ENCODE results near the gene SPATS2L. TPM values are rescaled to one million over a fixed set of nuclear protein-coding genes. Genes with fewer than 3 reads are reported as not detected.

Gene SPATS2L
- total and polyA plus RNA-seq, 2 of the 13 experiments (the other 11 are each of a cell fraction or from before 2014, with no cell fraction given) = 154 to 212 TPM

DNA sequence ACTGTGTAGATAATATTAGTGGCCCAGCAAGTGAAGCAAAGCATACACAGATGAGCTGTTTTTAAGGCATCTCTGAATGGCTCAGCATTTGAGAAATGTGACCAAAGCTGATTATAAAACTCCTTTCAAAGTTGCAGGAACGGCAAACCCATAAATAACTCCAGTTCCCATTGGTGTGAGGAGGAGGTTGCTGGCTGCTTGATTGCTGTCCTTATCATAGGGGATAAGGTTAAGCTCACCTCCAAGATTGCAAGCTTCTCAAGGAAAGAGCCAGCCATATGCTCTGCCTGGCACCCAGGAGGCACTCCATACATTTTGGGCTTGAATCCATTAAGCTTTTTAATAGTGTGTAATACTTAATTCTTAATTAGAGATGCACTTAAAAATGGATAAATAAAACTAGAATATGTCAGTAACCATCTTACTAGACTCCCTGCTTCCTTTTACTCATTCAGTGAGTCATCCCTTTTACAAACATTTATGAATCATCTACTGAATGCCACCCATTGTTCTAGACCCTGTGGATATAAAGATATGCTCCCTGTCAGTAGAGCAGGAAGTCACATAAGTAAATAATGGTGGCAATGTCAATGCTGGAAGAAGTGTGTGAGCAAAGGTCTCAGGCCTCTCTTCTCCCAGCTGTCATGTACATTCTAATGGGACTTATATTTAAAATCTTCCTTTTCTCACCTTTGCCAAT, 99.3 kb downstream of the SPATS2L start (continued):
- TF ChIP-seq FOXK2 (IDR thresholded peaks at IDR 0.05) (peak; percentile 77), ZNF317 (CRISPR knock-in tag; IDR thresholded peaks at IDR 0.05) (0 out of 2 replicates have a peak, but pooled peaks have one; percentile 74), NCOA2 (CRISPR knock-in tag; IDR thresholded peaks at IDR 0.05) (peak; percentile 94), ZNF616 (CRISPR knock-in tag; IDR thresholded peaks at IDR 0.05; ENCODE audit: low read depth) (no peak), SP1 (IDR thresholded peaks at IDR 0.05) (no peak), SP1 (CRISPR knock-in tag; IDR thresholded peaks at IDR 0.05) (no peak), ZBTB20 (CRISPR knock-in tag; IDR thresholded peaks at IDR 0.05; ENCODE audit: borderline replicate concordance, low read depth) (peak; percentile 83; the same call in 1 of the 2 replicates), KLF16 (CRISPR knock-in tag; IDR thresholded peaks at IDR 0.05) (peak in 1 of 2 experiments; percentile 78; a peak in 2 of 4 replicates), SOX6 (IDR thresholded peaks at IDR 0.05) (no peak), SOX6 (CRISPR knock-in tag; IDR thresholded peaks at IDR 0.05) (peak; percentile 98), HNRNPLL (IDR thresholded peaks at IDR 0.05; ENCODE audit: low read depth, low read length, poor library complexity, severe bottlenecking) (no peak), ZNF652 (CRISPR knock-in tag; IDR thresholded peaks at IDR 0.05; ENCODE audit: borderline replicate concordance, low read depth) (peak; percentile 65; the same call in 1 of the 2 replicates), AKAP8 (CRISPR knock-in tag; IDR thresholded peaks at IDR 0.05) (peak; percentile 38; the same call in 1 of the 2 replicates), ZMYM4 (CRISPR knock-in tag; IDR thresholded peaks at IDR 0.05) (peak; percentile 85), CEBPG (CRISPR knock-in tag; IDR thresholded peaks at IDR 0.05) (peak; percentile 68; the same call in 1 of the 2 replicates), JUND (CRISPR knock-in tag; IDR thresholded peaks at IDR 0.05) (peak; percentile 98), ELF1 (CRISPR knock-in tag; IDR thresholded peaks at IDR 0.05) (peak; percentile 77), BCL6 (CRISPR knock-in tag; IDR thresholded peaks at IDR 0.05) (peak; percentile 74; the same call in 1 of the 2 replicates), CBFB (CRISPR knock-in tag; IDR thresholded peaks at IDR 0.05) (peak; percentile 52; the same call in 1 of the 2 replicates), THAP11 (CRISPR knock-in tag; IDR thresholded peaks at IDR 0.05) (peak; percentile 58; the same call in 1 of the 2 replicates), SATB2 (CRISPR knock-in tag; IDR thresholded peaks at IDR 0.05) (0 out of 2 replicates have a peak, but pooled peaks have one; percentile 22), ZFP1 (CRISPR knock-in tag; IDR thresholded peaks at IDR 0.05) (peak; percentile 68)
- TF ChIP-seq, protein P1, sequence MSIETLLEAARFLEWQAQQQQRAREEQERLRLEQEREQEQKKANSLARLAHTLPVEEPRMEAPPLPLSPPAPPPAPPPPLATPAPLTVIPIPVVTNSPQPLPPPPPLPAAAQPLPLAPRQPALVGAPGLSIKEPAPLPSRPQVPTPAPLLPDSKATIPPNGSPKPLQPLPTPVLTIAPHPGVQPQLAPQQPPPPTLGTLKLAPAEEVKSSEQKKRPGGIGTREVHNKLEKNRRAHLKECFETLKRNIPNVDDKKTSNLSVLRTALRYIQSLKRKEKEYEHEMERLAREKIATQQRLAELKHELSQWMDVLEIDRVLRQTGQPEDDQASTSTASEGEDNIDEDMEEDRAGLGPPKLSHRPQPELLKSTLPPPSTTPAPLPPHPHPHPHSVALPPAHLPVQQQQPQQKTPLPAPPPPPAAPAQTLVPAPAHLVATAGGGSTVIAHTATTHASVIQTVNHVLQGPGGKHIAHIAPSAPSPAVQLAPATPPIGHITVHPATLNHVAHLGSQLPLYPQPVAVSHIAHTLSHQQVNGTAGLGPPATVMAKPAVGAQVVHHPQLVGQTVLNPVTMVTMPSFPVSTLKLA (IDR thresholded peaks at IDR 0.05) = 0 out of 2 replicates have a peak, but pooled peaks have one; percentile 20
- TF ChIP-seq, protein P2, sequence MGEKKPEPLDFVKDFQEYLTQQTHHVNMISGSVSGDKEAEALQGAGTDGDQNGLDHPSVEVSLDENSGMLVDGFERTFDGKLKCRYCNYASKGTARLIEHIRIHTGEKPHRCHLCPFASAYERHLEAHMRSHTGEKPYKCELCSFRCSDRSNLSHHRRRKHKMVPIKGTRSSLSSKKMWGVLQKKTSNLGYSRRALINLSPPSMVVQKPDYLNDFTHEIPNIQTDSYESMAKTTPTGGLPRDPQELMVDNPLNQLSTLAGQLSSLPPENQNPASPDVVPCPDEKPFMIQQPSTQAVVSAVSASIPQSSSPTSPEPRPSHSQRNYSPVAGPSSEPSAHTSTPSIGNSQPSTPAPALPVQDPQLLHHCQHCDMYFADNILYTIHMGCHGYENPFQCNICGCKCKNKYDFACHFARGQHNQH (CRISPR knock-in tag; IDR thresholded peaks at IDR 0.05) = peak; percentile 54; the same call in 1 of the 2 replicates
- TF ChIP-seq, protein P3, sequence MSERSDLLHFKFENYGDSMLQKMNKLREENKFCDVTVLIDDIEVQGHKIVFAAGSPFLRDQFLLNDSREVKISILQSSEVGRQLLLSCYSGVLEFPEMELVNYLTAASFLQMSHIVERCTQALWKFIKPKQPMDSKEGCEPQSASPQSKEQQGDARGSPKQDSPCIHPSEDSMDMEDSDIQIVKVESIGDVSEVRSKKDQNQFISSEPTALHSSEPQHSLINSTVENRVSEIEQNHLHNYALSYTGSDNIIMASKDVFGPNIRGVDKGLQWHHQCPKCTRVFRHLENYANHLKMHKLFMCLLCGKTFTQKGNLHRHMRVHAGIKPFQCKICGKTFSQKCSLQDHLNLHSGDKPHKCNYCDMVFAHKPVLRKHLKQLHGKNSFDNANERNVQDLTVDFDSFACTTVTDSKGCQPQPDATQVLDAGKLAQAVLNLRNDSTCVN (CRISPR knock-in tag; IDR thresholded peaks at IDR 0.05; ENCODE audit: borderline replicate concordance) = no peak
- TF ChIP-seq, protein P4, sequence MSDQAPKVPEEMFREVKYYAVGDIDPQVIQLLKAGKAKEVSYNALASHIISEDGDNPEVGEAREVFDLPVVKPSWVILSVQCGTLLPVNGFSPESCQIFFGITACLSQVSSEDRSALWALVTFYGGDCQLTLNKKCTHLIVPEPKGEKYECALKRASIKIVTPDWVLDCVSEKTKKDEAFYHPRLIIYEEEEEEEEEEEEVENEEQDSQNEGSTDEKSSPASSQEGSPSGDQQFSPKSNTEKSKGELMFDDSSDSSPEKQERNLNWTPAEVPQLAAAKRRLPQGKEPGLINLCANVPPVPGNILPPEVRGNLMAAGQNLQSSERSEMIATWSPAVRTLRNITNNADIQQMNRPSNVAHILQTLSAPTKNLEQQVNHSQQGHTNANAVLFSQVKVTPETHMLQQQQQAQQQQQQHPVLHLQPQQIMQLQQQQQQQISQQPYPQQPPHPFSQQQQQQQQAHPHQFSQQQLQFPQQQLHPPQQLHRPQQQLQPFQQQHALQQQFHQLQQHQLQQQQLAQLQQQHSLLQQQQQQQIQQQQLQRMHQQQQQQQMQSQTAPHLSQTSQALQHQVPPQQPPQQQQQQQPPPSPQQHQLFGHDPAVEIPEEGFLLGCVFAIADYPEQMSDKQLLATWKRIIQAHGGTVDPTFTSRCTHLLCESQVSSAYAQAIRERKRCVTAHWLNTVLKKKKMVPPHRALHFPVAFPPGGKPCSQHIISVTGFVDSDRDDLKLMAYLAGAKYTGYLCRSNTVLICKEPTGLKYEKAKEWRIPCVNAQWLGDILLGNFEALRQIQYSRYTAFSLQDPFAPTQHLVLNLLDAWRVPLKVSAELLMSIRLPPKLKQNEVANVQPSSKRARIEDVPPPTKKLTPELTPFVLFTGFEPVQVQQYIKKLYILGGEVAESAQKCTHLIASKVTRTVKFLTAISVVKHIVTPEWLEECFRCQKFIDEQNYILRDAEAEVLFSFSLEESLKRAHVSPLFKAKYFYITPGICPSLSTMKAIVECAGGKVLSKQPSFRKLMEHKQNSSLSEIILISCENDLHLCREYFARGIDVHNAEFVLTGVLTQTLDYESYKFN (CRISPR knock-in tag; conservative IDR thresholded peaks at IDR 0.05) = peak; percentile 99
